IMR-90 (cell line): Measurements from ENCODE around the gene RGS9. TPM values are rescaled to one million over a fixed set of nuclear protein-coding genes. Genes with fewer than 3 reads are reported as not detected.

Experiments
- ATAC-seq: fragments of 200-7000 bp; cut with Tn5 transposase; 2 replicates; pipeline ENCODE4 v1.9.1; 2020; ENCODE audit warnings: low read depth, mild to moderate bottlenecking, moderate library complexity
- BruUV-seq: library from RNA; stranded (reverse); fragments of 400-500 nt; replicated peaks from 2 replicates; lab custom pipeline; 2021; lab: Mats Ljungman, UMichigan
- CTCF ChIA-PET: fragments of 300-600 bp; formaldehyde crosslinking; extraction: SDS; loops from one replicate; lab custom pipeline; 2021; ENCODE audit warnings: antibody characterized with exemption; lab: Yijun Ruan, JAX
- POLR2A ChIA-PET: fragments of 300-600 bp; sonication (Branson Sonifier 250); formaldehyde crosslinking; loops from one replicate; lab custom pipeline; 2022; ENCODE audit warnings: antibody characterized with exemption; ENCODE audit not compliant: unreplicated experiment; lab: Charles Lee
- DNase-seq: peaks from one replicate; pipeline ENCODE4 v3.0.0; 2013
- H2AFZ ChIP-seq: replicated peaks from 2 replicates; pipeline ENCODE3; 2013; ENCODE audit warnings: low read length, mild to moderate bottlenecking; ENCODE audit not compliant: poor library complexity
- H2AK5ac ChIP-seq: 2 replicates; pipeline ENCODE4 v1.6.1; 2013; ENCODE audit warnings: low read depth, low read length, inconsistent platforms
- H2AK9ac ChIP-seq: replicated peaks from 2 replicates; pipeline ENCODE3; 2013; ENCODE audit warnings: mild to moderate bottlenecking, low read depth, low read length, moderate library complexity; ENCODE audit not compliant: poor library complexity
- H2BK120ac ChIP-seq: 2 replicates; pipeline ENCODE4 v1.6.1; 2013; ENCODE audit warnings: low read depth, low read length, inconsistent platforms
- H2BK15ac ChIP-seq: 3 replicates; pipeline ENCODE4 v1.6.1; 2013; ENCODE audit warnings: low read depth, low read length, inconsistent platforms
- H2BK20ac ChIP-seq: 2 replicates; pipeline ENCODE4 v1.6.1; 2013; ENCODE audit warnings: low read depth, mild to moderate bottlenecking, inconsistent platforms, low read length, moderate library complexity
- H2BK5ac ChIP-seq: 2 replicates; pipeline ENCODE4 v1.6.1; 2013; ENCODE audit warnings: mild to moderate bottlenecking, low read depth, low read length, inconsistent platforms; ENCODE audit not compliant: poor library complexity, severe bottlenecking
- H3K14ac ChIP-seq: replicated peaks from 2 replicates; pipeline ENCODE4 v1.6.1; 2013; ENCODE audit warnings: low read depth, low read length, inconsistent platforms
- H3K18ac ChIP-seq: 2 replicates; pipeline ENCODE4 v1.6.1; 2013; ENCODE audit warnings: low read depth, low read length, control low read depth
- H3K23ac ChIP-seq: 2 replicates; pipeline ENCODE4 v1.6.1; 2013; ENCODE audit warnings: low read depth, low read length, inconsistent platforms
- H3K27ac ChIP-seq: 2 replicates; pipeline ENCODE4 v1.5.1; 2013; ENCODE audit warnings: mild to moderate bottlenecking, control low read depth, low read length; ENCODE audit not compliant: insufficient read depth
- H3K27me3 ChIP-seq: 2 replicates; pipeline ENCODE4 v1.6.1; 2013; ENCODE audit warnings: low read length; ENCODE audit not compliant: control insufficient read depth, insufficient read depth
- H3K36me3 ChIP-seq: 2 replicates; pipeline ENCODE4 v1.6.1; 2013; ENCODE audit warnings: low read length, mixed read lengths; ENCODE audit not compliant: control insufficient read depth, insufficient read depth
- H3K4ac ChIP-seq: 2 replicates; pipeline ENCODE4 v1.6.1; 2013; ENCODE audit warnings: low read depth, low read length, inconsistent platforms
- H3K4me1 ChIP-seq: 2 replicates; pipeline ENCODE4 v1.6.1; 2013; ENCODE audit warnings: low read length, mixed read lengths; ENCODE audit not compliant: control insufficient read depth, insufficient read depth
- H3K4me2 ChIP-seq: 2 replicates; pipeline ENCODE4 v1.6.1; 2013; ENCODE audit warnings: low read depth, mild to moderate bottlenecking, control low read depth, low read length, moderate library complexity
- H3K4me3 ChIP-seq: 2 replicates; pipeline ENCODE4 v1.5.1; 2013; ENCODE audit warnings: low read depth, mild to moderate bottlenecking, control low read depth, low read length, moderate library complexity; ENCODE audit not compliant: insufficient read depth
- H3K56ac ChIP-seq: 2 replicates; pipeline ENCODE4 v1.6.1; 2013; ENCODE audit warnings: low read length, inconsistent platforms; ENCODE audit not compliant: insufficient read depth; ENCODE audit errors: extremely low read depth
- H3K79me1 ChIP-seq, 2 experiments: 2 replicates each; pipeline ENCODE4 v1.6.1; 2013; ENCODE audit warnings: low read length in 2 of 2, inconsistent platforms in 1 of 2, low read depth in 1 of 2
- H3K9ac ChIP-seq: 2 replicates; pipeline ENCODE4 v1.6.1; 2013; ENCODE audit warnings: low read depth, low read length, control low read depth
- H3K9me1 ChIP-seq: 2 replicates; pipeline ENCODE4 v1.6.1; 2013; ENCODE audit warnings: low read length, inconsistent platforms; ENCODE audit not compliant: insufficient read depth
- H3K9me3 ChIP-seq: 2 replicates; pipeline ENCODE4 v1.6.1; 2013; ENCODE audit warnings: low read length; ENCODE audit not compliant: control insufficient read depth, insufficient read depth
- H4K20me1 ChIP-seq: 2 replicates; pipeline ENCODE4 v1.6.1; 2013; ENCODE audit warnings: low read length, inconsistent platforms; ENCODE audit not compliant: insufficient read depth
- H4K5ac ChIP-seq: 2 replicates; pipeline ENCODE4 v1.6.1; 2013; ENCODE audit warnings: mild to moderate bottlenecking, low read depth, low read length, control low read depth
- H4K8ac ChIP-seq, 2 experiments: 2 replicates each; pipeline ENCODE4 v1.6.1; 2013; ENCODE audit warnings: low read depth in 2 of 2, low read length in 2 of 2, control low read depth in 1 of 2, inconsistent platforms in 1 of 2
- H4K91ac ChIP-seq: 2 replicates; pipeline ENCODE4 v1.6.1; 2013; ENCODE audit warnings: low read depth, low read length, inconsistent platforms; ENCODE audit not compliant: insufficient read depth
- MAZ ChIP-seq: IDR thresholded peaks from 2 replicates; pipeline ENCODE4 v1.6.1; 2012; ENCODE audit warnings: low read depth, mild to moderate bottlenecking, low read length, improper control_type of control experiment, moderate library complexity, borderline replicate concordance
- RCOR1 ChIP-seq: IDR thresholded peaks from 2 replicates; pipeline ENCODE4 v1.6.1; 2012; ENCODE audit warnings: mild to moderate bottlenecking, low read length, improper control_type of control experiment; ENCODE audit not compliant: insufficient replicate concordance
- RFX5 ChIP-seq: IDR thresholded peaks from 2 replicates; pipeline ENCODE4 v1.8.0; 2012; ENCODE audit warnings: low read depth, mild to moderate bottlenecking, low read length, moderate library complexity
- SMC3 ChIP-seq: fragments of 150-350 bp; IDR thresholded peaks from 2 replicates; pipeline ENCODE4 v1.6.1; 2016; ENCODE audit warnings: low read depth, mild to moderate bottlenecking, antibody characterized with exemption, low read length, moderate library complexity
- WGBS, 2 experiments: methylation state at CpG; one replicate each; pipeline versions ENCODE4 v1.1.5 to v1.1.7; 2013; ENCODE audit warnings: missing lambda C conversion rate in 2 of 2; ENCODE audit not compliant: insufficient read length in 1 of 2; ENCODE audit errors: extremely low coverage in 2 of 2; 5-methylcytosine and 5-hydroxymethylcytosine counted together
- dilution Hi-C: fragments of 300-500 bp; cut with HindIII; formaldehyde crosslinking; loops from one replicate; pipeline ENCODE4 v1.14.3; 2018; ENCODE audit warnings: low sequenced_read_pairs; ENCODE audit not compliant: unreplicated experiment
- in situ Hi-C: fragments of 300-500 bp; cut with MboI; formaldehyde crosslinking; loops from 3 replicates; pipeline ENCODE4 v1.14.3; 2019; ENCODE audit warnings: low sequenced_read_pairs, inconsistent platforms, mixed read lengths
- intact Hi-C: fragments of 100-400 bp; cut with micrococcal nuclease; formaldehyde crosslinking; loops from 2 replicates; pipeline ENCODE4 v1.10.0; 2022
- polyA plus RNA-seq, 3 experiments: library from polyadenylated mRNA; depleted of rRNA; stranded (reverse); fragments of >200 nt; gene quantifications; 2 replicates each; pipeline ENCODE4 v1.2.3, GENCODE V29; 2012; ENCODE audit warnings: low replicate concordance in 1 of 3
- total RNA-seq: library from RNA; depleted of rRNA; stranded (reverse); fragments of >200 nt; gene quantifications from 2 replicates; pipeline ENCODE4 v1.2.3, GENCODE V29; 2012

The RGS9 gene
- total and polyA plus RNA-seq, 2 of the 4 experiments (the other 2 are of a cell fraction), result 0.90 to 1.1 TPM

GRCh38 chr17:65134035-65134434, 3.1 kb upstream of the RGS9 start:
- no peak overlapping the region for H4K91ac ChIP-seq
- no peaks in the 10 kb centered on the region for H4K20me1 ChIP-seq
- no peak overlapping the region for H3K4me3 ChIP-seq
- H2BK15ac ChIP-seq, result no peak overlapping the region; the same call in 2 of the 3 replicates
- H2AFZ ChIP-seq, result no peak overlapping the region
- H3K79me1 ChIP-seq, result peaks cover 0 to 12% of the 10 kb centered on the region in 2 experiments; a peak in 2 of 4 replicates
- H4K5ac ChIP-seq, result no peak overlapping the region
- dilution Hi-C loops, result no loop called here
- ChIA-PET CTCF (no interaction called here), POLR2A (no interaction called here)
- no peak overlapping the region for H3K18ac ChIP-seq
- H3K23ac ChIP-seq, result no peak overlapping the region
- peak overlapping the region; percentile 42; the same call in 1 of the 2 replicates for H3K4ac ChIP-seq
- H3K9me1 ChIP-seq, result peaks cover 19% of the 10 kb centered on the region
- no peak for ATAC-seq
- H2BK5ac ChIP-seq, result no peak overlapping the region
- H2AK5ac ChIP-seq, result peak overlapping the region; percentile 63; the same call in 1 of the 2 replicates
- in situ Hi-C loops, result no loop called here
- no peak for DNase-seq
- no peak overlapping the region for H3K14ac ChIP-seq
- H3K27ac ChIP-seq, result no peak overlapping the region
- H3K36me3 ChIP-seq, result no peaks in the 10 kb centered on the region
- no TSS peak for BruUV-seq
- H3K4me1 ChIP-seq, result peaks cover 16% of the 10 kb centered on the region
- TF ChIP-seq RFX5, result no peak
- no peak for TF ChIP-seq RCOR1
- no peak for TF ChIP-seq SMC3
- TF ChIP-seq MAZ, result no peak
- H3K4me2 ChIP-seq, result no peak overlapping the region
- intact Hi-C loops, result no loop called here
- no CpG with 5 or more reads among the region's 2 CpGs for WGBS, 2 experiments
- peak overlapping the region; percentile 16; the same call in 1 of the 2 replicates for H2BK20ac ChIP-seq
- no peak overlapping the region; the same call in 1 of the 2 replicates for H2BK120ac ChIP-seq
- H2AK9ac ChIP-seq, result no peak overlapping the region
- no peak overlapping the region for H3K9ac ChIP-seq
- H3K56ac ChIP-seq, result no peak overlapping the region
- no peak overlapping the region for H4K8ac ChIP-seq
- no peaks in the 10 kb centered on the region for H3K27me3 ChIP-seq
- no peaks in the 10 kb centered on the region for H3K9me3 ChIP-seq
